Embryonic facial prominence (tissue), 1 donor: Measurements from ENCODE around the gene POLR1C.
"Not testable (repeated sequence)": the region's sequence is repeated elsewhere in the genome, so short reads cannot be mapped to it uniquely, and the experiment has no call there.

Experiments
- DNase-seq: peaks from one replicate; pipeline ENCODE4 v3.0.0-alpha.2; 2016; ENCODE audit errors: extremely low spot score

The POLR1C gene

GRCh38 chr6:43509984-43510826 lies 6.7 kb upstream of the POLR1C start, which contains the start of gene LRRC73:
TSS of gene LRRC73 (minus strand) at chr6:43510346. CDS start at chr6:43509785, 561 bp downstream.
- no peak for DNase-seq

- no peak for DNase-seq
Measured at GRCh38 chr6:43510827-43511163, 6.1 kb upstream of the POLR1C start.

DNA sequence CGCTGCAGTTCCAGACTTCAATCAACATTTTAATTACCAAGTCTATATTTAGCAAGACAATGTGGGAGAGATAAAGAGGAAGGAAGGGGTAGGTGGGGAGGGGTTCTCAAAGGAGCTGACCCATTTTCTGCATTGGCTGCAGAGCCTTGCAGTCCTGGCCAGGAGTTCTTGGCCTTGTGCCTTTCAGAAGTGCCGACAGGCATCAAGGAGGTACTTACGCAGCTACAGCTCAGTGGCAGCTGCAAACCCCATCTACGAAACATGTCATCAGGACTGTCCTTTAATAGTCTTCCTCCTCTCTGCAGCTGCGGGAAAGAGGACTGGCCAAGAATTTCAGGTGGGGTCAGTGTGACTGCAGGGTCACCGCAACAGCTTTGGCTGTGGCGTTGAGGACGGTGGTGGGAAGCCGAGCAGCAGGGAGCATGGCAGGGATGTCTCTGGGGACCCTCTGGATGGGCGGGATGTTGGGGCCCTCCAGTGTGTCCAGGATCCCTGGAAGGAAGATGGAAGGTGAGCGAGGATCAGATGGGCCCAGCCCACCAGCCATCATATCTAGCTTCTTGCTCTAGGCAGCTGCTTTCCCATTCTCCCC lies 5.0 kb upstream of the POLR1C start:
- DNase-seq: no peak

- no peak for DNase-seq
Measured at GRCh38 chr6:43515808-43516207, 1.1 kb upstream of the POLR1C start.

GRCh38 chr6:43516367-43516696 lies 557 bp upstream of the POLR1C start:
- no peak for DNase-seq

- peak; percentile 62 for DNase-seq
Measured at GRCh38 chr6:43517505-43518357, 842 bp downstream of the POLR1C start.

- no peak for DNase-seq
Measured at GRCh38 chr6:43520097-43520496, 3.2 kb downstream of the POLR1C start.

DNA sequence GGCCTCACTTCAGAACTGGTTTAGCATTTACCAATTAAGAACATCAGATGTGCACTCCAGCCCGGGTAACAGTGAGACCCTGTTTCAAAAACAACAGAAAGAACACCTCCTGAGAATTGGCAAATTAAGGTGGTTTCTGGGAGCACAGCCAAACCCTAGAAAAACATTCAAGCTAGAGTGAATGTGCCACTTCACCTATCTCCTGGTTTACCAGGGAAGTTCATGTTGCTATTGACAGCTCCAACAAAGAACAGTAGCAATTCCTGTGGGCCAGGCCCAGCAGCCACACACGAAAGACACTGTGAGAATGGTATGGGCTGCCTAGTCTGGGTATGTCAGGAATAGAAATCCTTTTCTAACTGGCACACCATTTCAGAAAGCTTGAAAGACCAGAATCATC lies 4.9 kb downstream of the POLR1C start:
- DNase-seq: no peak

DNA sequence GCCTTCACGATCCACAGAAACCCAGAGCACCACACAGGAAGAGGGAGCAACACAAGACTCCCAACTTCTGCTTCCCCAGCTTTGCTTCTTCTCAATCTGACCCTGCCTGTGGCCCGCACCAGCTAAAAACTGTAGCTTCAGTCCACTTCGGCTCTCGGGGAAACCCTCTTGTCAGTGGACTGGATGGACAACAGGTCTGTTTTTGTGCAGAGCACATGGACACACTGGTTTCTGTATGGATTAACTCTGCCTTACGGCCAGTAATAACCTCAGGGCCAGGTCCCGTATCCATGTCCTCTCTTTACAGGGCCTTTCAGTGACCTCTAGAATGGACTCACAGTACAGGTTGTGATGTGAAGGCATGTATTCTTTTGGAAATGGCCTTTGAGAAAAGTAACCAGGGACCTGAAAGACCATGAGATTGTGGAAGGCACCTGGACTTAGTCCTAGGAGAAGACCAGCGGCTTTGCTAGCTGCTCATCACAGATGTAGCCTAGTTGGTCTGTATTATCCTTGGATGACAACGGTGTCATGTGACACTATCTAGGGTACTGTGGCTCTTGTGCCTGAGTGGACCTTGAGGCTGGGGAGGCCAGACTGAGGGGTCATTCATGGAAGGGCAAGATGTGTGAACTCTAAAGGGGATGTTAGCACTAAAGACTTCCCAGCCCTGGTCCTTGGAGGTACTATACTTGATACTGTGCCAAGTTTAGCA lies 5.8 kb downstream of the POLR1C start:
- DNase-seq: no peak

DNA sequence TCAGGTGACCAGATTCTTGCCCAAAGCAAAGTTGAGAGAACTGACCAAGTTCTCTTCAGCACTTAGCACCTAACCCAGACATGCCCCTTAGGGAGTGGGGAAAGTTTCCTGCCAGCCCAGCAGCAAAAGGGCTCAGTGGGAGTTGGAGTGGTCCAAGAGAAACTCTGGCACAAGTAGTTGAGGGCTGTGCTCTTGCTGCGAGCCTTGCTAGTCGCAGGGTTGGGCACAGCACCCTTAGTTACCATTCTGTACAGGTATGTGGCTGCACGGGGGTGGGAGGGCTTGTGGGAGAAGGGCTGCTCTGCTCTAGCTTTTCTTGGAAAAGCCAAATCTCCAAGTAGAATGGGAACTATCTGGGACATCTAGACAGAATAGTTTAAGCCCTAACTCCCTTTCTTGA lies 6.4 kb downstream of the POLR1C start:
- DNase-seq: no peak

DNA sequence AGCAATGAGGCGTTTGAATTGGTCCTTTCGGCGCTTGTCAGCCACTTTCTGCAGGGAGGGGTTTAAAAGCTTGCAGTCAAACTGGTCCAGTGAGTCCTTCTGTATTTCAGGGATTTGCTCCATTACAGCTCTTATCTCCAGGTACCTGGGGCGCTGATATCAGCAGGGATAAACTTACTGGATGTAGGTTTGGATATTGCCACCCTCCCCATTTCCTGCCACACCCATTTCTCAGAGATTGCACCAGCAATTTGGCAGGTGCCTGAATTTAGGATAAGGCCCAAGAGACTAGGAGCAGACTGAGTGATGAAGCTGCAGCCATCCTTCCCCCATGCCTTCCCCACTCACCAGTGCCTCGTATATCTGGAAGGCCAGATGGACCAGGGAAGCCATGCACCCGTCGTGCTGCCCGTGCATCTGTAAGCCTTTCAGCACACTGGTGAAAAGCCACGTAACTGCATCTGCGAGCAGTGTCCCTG lies 7.6 kb downstream of the POLR1C start:
- no peak for DNase-seq

DNA sequence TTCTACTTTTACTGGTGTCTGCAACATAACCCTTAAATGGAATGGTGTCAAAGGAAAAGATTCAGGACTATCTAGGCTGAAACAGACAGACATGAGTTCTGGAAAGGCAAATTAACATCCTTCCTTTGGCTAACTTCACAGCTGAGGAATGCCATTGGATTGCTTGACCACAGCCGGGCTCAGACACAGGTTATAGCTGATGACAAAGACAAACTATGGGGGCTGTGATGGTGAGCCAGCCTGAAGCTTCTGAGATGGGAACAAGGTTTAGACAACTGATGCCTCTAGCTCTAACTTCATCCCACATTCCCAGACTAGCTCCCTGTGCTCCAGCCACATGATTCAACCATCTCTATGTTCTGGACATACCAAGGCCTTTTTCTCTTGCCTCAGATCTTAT lies 15.3 kb downstream of the POLR1C start:
- DNase-seq: no peak

DNA sequence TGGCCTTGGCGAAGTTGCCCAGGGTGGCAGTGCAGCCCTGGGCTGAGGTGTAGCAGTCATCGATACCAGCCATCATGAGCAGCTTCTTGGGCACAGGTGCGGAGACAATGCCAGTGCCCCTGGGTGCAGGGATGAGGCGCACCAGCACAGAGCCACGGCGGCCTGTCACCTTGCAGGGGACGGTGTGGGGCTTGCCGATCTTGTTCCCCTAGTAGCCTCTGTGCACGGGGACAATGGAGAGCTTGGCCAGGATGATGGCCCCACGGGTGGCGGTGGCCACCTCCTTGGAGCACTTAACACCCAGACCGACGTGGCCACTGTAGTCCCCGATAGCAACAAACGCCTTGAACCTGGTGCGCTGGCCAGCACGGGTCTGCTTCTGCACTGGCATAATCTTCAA lies 22.1 kb downstream of the POLR1C start:
- DNase-seq: not testable (repeated sequence)

DNA sequence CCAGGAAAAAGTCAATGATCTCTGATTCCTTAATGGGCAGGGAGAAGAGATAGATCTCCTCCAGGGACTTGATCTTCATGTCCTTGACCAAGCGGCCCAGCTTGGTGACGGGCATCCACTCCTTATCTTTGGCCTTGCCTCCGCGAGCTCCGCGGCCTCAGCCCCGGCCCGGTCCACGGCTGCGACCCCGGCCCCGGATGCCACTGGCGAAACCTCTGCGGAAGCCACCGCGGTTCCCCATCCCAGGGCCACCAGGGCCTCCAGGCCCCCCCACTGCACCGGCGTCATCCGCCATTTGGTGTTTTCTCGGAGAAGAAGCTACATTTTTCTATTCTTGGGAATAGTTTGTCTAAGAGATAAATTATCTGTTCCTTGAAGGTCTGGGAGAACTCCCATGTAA lies 22.5 kb downstream of the POLR1C start:
- DNase-seq: not testable (repeated sequence)

GRCh38 chr6:43540507-43540906 lies 23.6 kb downstream of the POLR1C start:
- DNase-seq: no peak

DNA sequence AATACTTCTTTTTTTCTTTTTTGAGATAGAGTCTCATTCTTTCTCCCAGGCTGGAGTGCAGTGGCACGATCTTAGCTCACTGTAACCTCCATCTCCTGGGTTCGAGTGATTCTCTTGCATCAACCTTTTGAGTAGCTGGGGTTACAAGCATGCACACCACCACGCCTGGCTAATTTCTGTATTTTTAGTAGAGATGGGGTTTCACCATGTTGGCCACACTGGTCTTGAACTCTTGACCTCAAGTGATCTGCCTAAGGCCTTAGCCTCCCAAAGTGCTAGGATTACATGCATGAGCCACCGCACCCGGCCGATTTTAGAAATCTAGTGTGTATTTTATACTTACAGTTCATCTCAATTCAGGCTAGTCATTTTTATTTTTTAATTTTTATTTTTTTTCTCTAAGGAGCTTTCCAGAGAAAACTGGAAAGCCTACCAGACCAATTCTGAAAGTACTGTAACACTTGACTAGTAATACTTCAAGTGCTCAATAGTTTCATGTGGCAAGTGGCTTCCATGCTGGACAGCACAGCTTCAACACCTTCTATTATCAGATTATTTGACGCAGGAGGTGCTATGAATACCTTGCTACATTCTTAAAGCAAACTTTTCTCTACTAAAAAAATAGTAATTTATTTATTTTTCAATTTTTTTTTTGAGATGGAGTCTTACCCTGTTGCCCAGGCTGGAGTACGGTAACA lies 25.0 kb downstream of the POLR1C start:
- DNase-seq: no peak

- no peak for DNase-seq
Measured at GRCh38 chr6:43544461-43544860, 27.6 kb downstream of the POLR1C start.

- no peak for DNase-seq
Measured at GRCh38 chr6:43547222-43547621, 30.3 kb downstream of the POLR1C start.

DNA sequence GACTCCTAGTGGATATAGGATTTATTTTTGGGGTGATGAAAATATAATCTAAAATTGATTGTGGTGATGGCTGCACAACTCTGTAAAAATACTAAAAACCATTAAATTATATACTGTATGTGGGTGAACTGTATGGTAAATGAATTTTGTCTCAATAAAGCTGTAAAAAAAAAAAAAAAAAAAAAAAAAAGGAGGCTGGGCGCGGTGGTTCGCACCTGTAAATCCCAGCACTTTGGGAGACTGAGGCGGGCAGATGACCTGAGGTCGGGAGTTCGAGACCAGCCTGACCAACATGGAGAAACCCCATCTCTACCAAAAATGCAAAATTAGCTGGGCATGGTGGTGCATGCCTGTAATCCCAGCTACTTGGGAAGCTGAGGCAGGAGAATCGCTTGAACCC lies 40.7 kb downstream of the POLR1C start:
- DNase-seq: not testable (repeated sequence)

DNA sequence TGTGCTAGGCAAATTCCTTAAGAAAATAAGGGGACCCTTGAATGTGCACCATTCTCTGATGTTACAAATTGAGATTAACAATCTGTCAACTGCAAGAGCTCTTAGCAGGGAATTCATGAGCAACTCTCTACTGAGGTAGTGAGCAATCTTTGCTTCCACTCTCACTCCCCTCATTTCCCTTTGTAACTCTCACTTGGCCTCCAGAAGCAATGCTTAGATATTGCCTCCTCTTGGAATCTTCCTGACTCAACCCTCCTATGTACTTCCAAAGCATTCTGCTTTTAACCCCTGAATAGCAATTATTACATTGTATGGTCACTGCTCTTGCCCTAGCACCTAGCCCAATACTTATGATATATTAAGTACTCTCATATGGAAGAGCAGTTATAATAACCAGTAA lies 42.4 kb downstream of the POLR1C start:
- no peak for DNase-seq

- DNase-seq: no peak
Measured at GRCh38 chr6:43570876-43571441, 54.1 kb downstream of the POLR1C start.
